HG02759 (cell line): ENCODE measurements around the gene UBR4.

Experiments used
- ATAC-seq: cut with Tn5 transposase; IDR thresholded peaks from one replicate; pipeline ENCODE4 v1.9.1; 2021; ENCODE audit warnings: mild to moderate bottlenecking, moderate library complexity; ENCODE audit not compliant: unreplicated experiment

Gene UBR4

DNA sequence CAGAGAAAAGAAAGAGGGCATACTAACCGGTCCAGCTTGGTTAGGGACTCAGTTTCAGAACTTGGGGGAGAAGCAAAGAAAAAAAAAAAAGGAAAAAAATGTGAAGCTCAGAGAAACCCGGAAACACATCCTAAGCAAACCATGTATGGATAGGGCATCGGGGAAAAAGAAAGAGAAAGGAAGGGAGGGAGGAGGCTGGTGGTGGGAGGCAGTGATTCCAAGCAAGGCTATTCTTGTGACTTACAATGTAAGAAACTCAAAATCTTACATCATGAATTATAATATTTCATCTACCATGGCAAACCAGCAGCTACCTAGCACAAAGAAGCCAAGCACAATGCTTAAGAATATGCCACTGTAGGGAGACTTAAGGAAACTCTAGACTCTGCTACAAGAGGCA lies 60.3 kb downstream of the UBR4 start:
- ATAC-seq, result no peak

GRCh38 chr1:19140465-19140864 lies 69.6 kb downstream of the UBR4 start:
- no peak for ATAC-seq

GRCh38 chr1:19139711-19140110 lies 70.4 kb downstream of the UBR4 start:
- no peak for ATAC-seq

DNA sequence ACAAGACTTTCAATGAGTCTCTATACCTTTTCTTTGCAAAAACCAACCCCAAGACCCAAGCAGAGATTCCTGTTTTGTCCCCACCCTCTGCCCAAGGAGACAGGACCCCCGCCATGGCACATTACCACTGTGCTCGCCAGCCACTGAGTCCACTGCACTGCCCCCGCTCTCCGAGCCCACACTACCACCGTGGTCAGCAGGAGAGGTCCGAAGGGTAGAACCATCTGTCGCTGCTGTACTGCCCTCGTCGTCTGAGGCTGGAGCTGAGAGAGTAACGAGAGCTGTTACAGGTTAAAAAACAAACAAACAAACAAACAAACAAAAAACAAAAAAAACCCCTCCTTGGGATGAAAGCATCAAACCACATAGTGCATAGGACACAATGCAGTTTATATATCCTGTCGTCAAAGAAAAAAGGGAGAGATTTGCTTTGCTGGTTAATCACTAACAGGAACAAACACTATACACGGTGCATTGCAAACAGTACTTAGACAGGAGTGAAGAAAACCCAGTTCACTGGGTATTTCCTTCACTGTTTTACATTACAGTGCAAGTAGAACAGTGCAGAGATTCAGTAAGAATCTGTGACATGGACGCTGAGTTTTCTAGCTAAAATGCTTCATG lies 71.0 kb downstream of the UBR4 start:
- no peak for ATAC-seq

DNA sequence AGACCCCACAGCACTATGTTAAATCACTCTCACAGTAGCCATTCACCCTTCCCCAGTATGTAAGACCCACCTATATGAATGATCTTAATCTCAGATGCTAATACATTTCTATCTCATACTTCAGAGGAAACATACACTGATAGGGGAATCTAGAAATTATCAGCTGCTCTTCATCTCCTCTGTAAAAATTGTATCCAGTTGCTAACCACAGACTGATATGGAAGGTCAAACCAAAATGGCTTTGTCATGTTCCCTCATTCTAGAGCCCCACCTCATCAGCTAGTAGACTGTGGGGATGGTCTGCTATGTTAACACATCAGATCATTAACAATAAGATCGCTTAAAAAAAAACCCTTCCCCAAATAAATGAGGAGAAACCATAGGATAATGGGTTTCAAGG lies 71.7 kb downstream of the UBR4 start:
- ATAC-seq, result no peak

GRCh38 chr1:19137158-19137557 lies 72.9 kb downstream of the UBR4 start:
- ATAC-seq, result no peak

GRCh38 chr1:19133360-19133759 lies 76.7 kb downstream of the UBR4 start:
- no peak for ATAC-seq

GRCh38 chr1:19130468-19130867 lies 79.6 kb downstream of the UBR4 start:
- ATAC-seq, result no peak

GRCh38 chr1:19128968-19129514 lies 81.0 kb downstream of the UBR4 start:
- ATAC-seq, result no peak

DNA sequence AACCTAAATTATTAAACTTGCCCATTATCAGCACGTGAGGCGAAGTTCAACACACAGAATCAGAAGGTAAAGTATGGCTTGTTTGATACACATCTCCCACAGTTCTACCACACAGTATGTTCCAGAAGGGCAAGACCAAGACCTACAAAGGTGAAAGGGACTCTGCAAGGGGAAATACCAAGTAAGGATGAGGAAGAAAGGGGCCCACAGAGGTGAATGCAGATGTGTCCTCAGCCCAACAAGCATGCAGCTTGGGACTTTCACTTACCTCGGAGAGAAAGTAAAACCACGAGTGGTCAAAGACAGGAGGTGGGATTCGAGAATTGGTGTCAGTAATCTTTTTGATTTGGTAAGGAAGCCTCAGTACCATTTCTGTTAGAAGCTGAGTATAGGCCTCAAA lies 85.8 kb downstream of the UBR4 start:
- no peak for ATAC-seq

DNA sequence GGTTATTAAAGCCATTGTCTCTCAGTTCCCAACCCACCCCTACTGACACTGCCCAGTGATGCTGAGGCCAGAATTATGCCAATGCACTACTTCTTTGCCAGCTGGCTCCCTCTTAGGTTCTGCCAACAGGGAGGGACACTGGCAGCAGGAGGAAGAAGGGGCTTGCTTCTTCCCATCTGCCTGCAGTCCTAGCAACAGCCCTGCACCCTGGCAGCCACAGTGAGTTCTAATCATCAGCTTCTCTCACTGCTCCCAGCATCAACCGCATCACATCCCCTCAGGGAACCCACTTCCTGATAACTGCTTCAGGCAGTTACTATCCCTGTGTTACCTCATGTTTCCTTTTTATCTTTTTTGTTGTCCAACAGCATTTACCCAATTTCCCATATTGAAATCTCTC lies 86.2 kb downstream of the UBR4 start:
- ATAC-seq, result no peak

DNA sequence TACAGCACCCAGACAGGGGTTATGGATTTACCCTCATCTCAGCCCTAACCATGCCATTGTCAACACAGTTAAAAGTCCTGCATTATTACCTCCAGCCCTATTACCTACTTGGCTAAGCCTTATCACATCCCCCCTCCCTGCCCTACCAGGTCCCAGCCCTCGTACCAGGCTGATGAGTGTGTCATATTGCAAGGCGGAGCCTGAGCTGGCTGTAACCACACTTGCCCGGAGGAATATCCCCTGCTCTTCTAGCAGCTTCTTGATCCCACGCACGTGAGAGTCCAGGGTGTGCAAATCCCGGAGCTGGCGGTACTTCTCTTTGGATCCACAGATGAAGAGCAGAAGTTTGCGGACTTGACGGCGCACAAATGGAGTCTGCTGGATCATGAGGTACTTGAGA lies 87.4 kb downstream of the UBR4 start:
- no peak for ATAC-seq

- ATAC-seq, result no peak
Measured at GRCh38 chr1:19121192-19121591, 88.9 kb downstream of the UBR4 start.

- no peak for ATAC-seq
Measured at GRCh38 chr1:19120070-19120469, 90.0 kb downstream of the UBR4 start.

GRCh38 chr1:19115082-19115808 lies 94.8 kb downstream of the UBR4 start:
- ATAC-seq, result no peak

- ATAC-seq, result no peak
Measured at GRCh38 chr1:19113697-19114092, 96.4 kb downstream of the UBR4 start.

GRCh38 chr1:19112891-19113696 lies 97.0 kb downstream of the UBR4 start:
- no peak for ATAC-seq

DNA sequence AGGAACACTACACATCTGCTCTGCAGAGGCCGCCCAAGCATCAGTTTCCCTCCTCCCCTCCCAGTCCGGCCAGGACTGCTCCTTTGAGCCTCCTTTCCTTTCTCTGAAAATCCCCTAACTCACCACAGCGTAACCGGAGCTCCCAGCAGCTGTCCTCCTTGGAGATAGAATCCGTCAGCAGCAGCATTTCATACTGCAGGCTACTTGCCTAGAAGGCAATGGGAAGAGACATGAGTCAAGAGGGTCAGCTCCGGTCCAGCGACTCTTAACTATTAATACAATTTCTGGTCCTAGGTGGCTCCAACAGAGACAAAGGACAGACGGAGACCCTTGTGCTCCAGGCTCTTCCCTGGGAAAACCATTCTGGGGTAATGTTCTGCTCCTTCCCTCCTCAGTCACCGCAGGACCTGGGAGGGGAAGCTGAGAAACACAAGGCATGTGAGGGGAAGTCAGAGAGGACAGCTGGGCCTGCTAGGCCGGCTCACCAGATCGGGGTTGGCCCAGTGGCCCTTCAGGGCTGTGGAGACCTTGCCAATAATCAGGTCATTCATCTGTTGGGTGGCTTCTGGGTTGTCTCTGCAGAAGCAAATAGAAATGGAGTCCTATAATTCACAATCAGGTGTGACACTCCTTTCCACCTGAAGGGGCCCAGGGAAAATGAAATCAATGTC lies 99.7 kb downstream of the UBR4 start:
- no peak for ATAC-seq

GRCh38 chr1:19109545-19109944 lies 100.5 kb downstream of the UBR4 start:
- no peak for ATAC-seq

DNA sequence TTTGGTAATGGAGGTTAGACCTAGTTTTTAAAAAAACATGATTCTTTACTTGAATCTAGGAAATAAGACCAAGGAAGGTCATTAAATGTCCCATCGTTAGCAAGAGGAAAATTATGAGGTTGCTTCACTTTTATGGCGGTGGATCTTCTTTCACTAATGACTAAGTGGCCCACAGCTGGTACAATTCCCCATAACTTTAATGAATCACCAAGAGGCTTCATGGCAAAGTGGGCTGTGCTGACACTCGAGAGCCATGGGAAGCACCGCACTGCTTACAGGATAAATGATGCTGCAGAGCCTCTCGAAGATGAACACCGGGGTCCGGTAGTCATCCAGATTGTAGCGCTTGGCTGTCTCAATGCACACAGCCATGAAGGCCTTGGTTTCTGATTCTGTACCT lies 108.8 kb downstream of the UBR4 start:
- no peak for ATAC-seq

GRCh38 chr1:19100028-19100427 lies 110.0 kb downstream of the UBR4 start:
- no peak for ATAC-seq
